Measurements from ENCODE around the gene LARGE1. TPM values are rescaled to one million over a fixed set of nuclear protein-coding genes. Genes with fewer than 3 reads are reported as not detected.
"Not testable (repeated sequence)": the region's sequence is repeated elsewhere in the genome, so short reads cannot be mapped to it uniquely, and the experiment has no call there.

LARGE1 gene
- total RNA-seq, 1 experiment from 2014 or later = 1.6 TPM

GRCh38 chr22:33464698-33465097 lies 455.6 kb downstream of the LARGE1 start:
- no peak for DNase-seq (ENCODE audit: extremely low read depth, low read depth)

GRCh38 chr22:33461698-33462434 lies 458.4 kb downstream of the LARGE1 start:
- no peak for DNase-seq (ENCODE audit: extremely low read depth, low read depth)

GRCh38 chr22:33461245-33461644 lies 459.0 kb downstream of the LARGE1 start:
- not testable (repeated sequence) for DNase-seq (ENCODE audit: extremely low read depth, low read depth)

GRCh38 chr22:33459137-33459536 lies 461.1 kb downstream of the LARGE1 start:
- no peak for DNase-seq (ENCODE audit: extremely low read depth, low read depth)

- no peak for DNase-seq (ENCODE audit: extremely low read depth, low read depth)
Measured at GRCh38 chr22:33456511-33456910, 463.8 kb downstream of the LARGE1 start.

- no peak for DNase-seq (ENCODE audit: extremely low read depth, low read depth)
Measured at GRCh38 chr22:33455036-33455435, 465.2 kb downstream of the LARGE1 start.

GRCh38 chr22:33451866-33452469 lies 468.3 kb downstream of the LARGE1 start:
- no peak for DNase-seq (ENCODE audit: extremely low read depth, low read depth)

- no peak for DNase-seq (ENCODE audit: extremely low read depth, low read depth)
Measured at GRCh38 chr22:33450756-33451155, 469.5 kb downstream of the LARGE1 start.

- no peak for DNase-seq (ENCODE audit: extremely low read depth, low read depth)
Measured at GRCh38 chr22:33447733-33448132, 472.5 kb downstream of the LARGE1 start.

GRCh38 chr22:33443683-33444082 lies 476.6 kb downstream of the LARGE1 start:
- no peak for DNase-seq (ENCODE audit: extremely low read depth, low read depth)

GRCh38 chr22:33440756-33441155 lies 479.5 kb downstream of the LARGE1 start:
- DNase-seq (ENCODE audit: extremely low read depth, low read depth) = no peak

GRCh38 chr22:33438273-33438672 lies 482.0 kb downstream of the LARGE1 start:
- DNase-seq (ENCODE audit: extremely low read depth, low read depth) = peak; percentile 41

- DNase-seq (ENCODE audit: extremely low read depth, low read depth) = no peak
Measured at GRCh38 chr22:33431300-33431699, 489.0 kb downstream of the LARGE1 start.

- DNase-seq (ENCODE audit: extremely low read depth, low read depth) = no peak
Measured at GRCh38 chr22:33429281-33429680, 491.0 kb downstream of the LARGE1 start.

GRCh38 chr22:33427461-33427860 lies 492.8 kb downstream of the LARGE1 start:
- DNase-seq (ENCODE audit: extremely low read depth, low read depth) = no peak

- DNase-seq (ENCODE audit: extremely low read depth, low read depth) = no peak
Measured at GRCh38 chr22:33426451-33426850, 493.8 kb downstream of the LARGE1 start.

GRCh38 chr22:33421859-33422258 lies 498.4 kb downstream of the LARGE1 start:
- DNase-seq (ENCODE audit: extremely low read depth, low read depth) = no peak

- no peak for DNase-seq (ENCODE audit: extremely low read depth, low read depth)
Measured at GRCh38 chr22:33418484-33418883, 501.8 kb downstream of the LARGE1 start.

- no peak for DNase-seq (ENCODE audit: extremely low read depth, low read depth)
Measured at GRCh38 chr22:33415401-33415800, 504.9 kb downstream of the LARGE1 start.

- no peak for DNase-seq (ENCODE audit: extremely low read depth, low read depth)
Measured at GRCh38 chr22:33409079-33409478, 511.2 kb downstream of the LARGE1 start.

- no peak for DNase-seq (ENCODE audit: extremely low read depth, low read depth)
Measured at GRCh38 chr22:33405194-33405593, 515.1 kb downstream of the LARGE1 start.

- no peak for DNase-seq (ENCODE audit: extremely low read depth, low read depth)
Measured at GRCh38 chr22:33404723-33405122, 515.6 kb downstream of the LARGE1 start.
